Endothelial cell of umbilical vein (primary cell): ENCODE measurements around the gene TPM4. TPM values are rescaled to one million over a fixed set of nuclear protein-coding genes. Genes with fewer than 3 reads are reported as not detected.

Source experiments
- BruUV-seq: library from RNA; stranded (reverse); fragments of 400-500 nt; replicated peaks from 2 replicates; lab custom pipeline; 2021; lab: Mats Ljungman, UMichigan
- CTCF ChIA-PET: fragments of 300-600, 350-600 bp; sonication (Branson Sonifier 250); formaldehyde crosslinking; loops from one replicate; lab custom pipeline; 2021; ENCODE audit warnings: antibody characterized with exemption, inconsistent platforms; lab: Charles Lee
- POLR2A ChIA-PET: fragments of 300-600, 350-600 bp; sonication (Branson Sonifier 250); formaldehyde crosslinking; loops from one replicate; lab custom pipeline; 2021; ENCODE audit warnings: antibody characterized with exemption, inconsistent platforms; lab: Charles Lee
- DNase-seq: peaks from one replicate; pipeline ENCODE4 v3.0.0-alpha.2; 2011; ENCODE audit warnings: low read depth, low spot score
- FAIRE-seq: peaks from 2 replicates; lab custom pipeline; 2011; peaks lifted over from hg19 to GRCh38; lab: Jason Lieb, UNC
- H2AFZ ChIP-seq: 2 replicates; pipeline ENCODE4 v1.6.0; 2012; ENCODE audit warnings: low read depth, low read length, control low read depth, inconsistent platforms
- H3K27ac ChIP-seq: 2 replicates; pipeline ENCODE4 v1.5.1; 2011; ENCODE audit warnings: low read depth, mild to moderate bottlenecking, control low read depth, low read length, moderate library complexity; ENCODE audit not compliant: insufficient read depth
- H3K27me3 ChIP-seq, 2 experiments: 2 replicates each; pipeline versions ENCODE4 v1.6.0 to v1.6.1; 2011; ENCODE audit warnings: low read length in 2 of 2, mixed read lengths in 1 of 2; ENCODE audit not compliant: control insufficient read depth in 2 of 2, insufficient read depth in 2 of 2
- H3K36me3 ChIP-seq, 2 experiments: 2 replicates in 1 of 2; 3 replicates in 1 of 2; pipeline ENCODE4 v1.5.1; 2011; ENCODE audit warnings: low read length in 2 of 2, mild to moderate bottlenecking in 1 of 2, moderate library complexity in 1 of 2; ENCODE audit not compliant: control insufficient read depth in 2 of 2, insufficient read depth in 2 of 2; ENCODE audit errors: extremely low read depth in 1 of 2
- H3K4me1 ChIP-seq: 3 replicates; pipeline ENCODE4 v1.5.1; 2011; ENCODE audit warnings: mild to moderate bottlenecking, low read length; ENCODE audit not compliant: control insufficient read depth, insufficient read depth; ENCODE audit errors: extremely low read depth
- H3K4me2 ChIP-seq: 2 replicates; pipeline ENCODE4 v1.6.1; 2011; ENCODE audit warnings: low read length, control low read depth, mixed read lengths; ENCODE audit not compliant: insufficient read depth
- H3K4me3 ChIP-seq, 3 experiments: fragments of 200-600 bp in 1 of 3; sonication (generic), shearing (Covaris generic) in 1 of 3; replicated peaks in 1 of 3; 2 replicates each; pipeline ENCODE4 v1.5.1; 2011 to 2016; ENCODE audit warnings: control low read depth in 3 of 3, low read length in 3 of 3, mild to moderate bottlenecking in 2 of 3, inconsistent platforms in 1 of 3, low read depth in 1 of 3, moderate library complexity in 1 of 3; ENCODE audit not compliant: insufficient read depth in 1 of 3
- H3K79me2 ChIP-seq: 2 replicates; pipeline ENCODE4 v1.6.0; 2012; ENCODE audit warnings: low read length, inconsistent platforms; ENCODE audit not compliant: control insufficient read depth, insufficient read depth
- H3K9ac ChIP-seq: replicated peaks from 2 replicates; pipeline ENCODE3; 2011; ENCODE audit warnings: low read length, control low read depth; ENCODE audit not compliant: insufficient read depth; ENCODE audit errors: extremely low read depth
- H3K9me1 ChIP-seq: replicated peaks from 3 replicates; pipeline ENCODE4 v1.6.0; 2011; ENCODE audit warnings: mild to moderate bottlenecking, low read length; ENCODE audit not compliant: control insufficient read depth, insufficient read depth; ENCODE audit errors: extremely low read depth
- H3K9me3 ChIP-seq: replicated peaks from 2 replicates; pipeline ENCODE4 v1.5.1; 2012; ENCODE audit warnings: low read length, inconsistent platforms; ENCODE audit not compliant: control insufficient read depth, insufficient read depth
- H4K20me1 ChIP-seq: replicated peaks from 2 replicates; pipeline ENCODE3; 2011; ENCODE audit warnings: mild to moderate bottlenecking, low read length; ENCODE audit not compliant: control insufficient read depth, insufficient read depth; ENCODE audit errors: extremely low read depth
- CTCF ChIP-seq, 2 donors: IDR thresholded peaks; 1 replicate in 1 of 2; 2 replicates in 1 of 2; pipeline ENCODE4 v1.5.1; 2011; ENCODE audit warnings: low read length in 2 of 2, mild to moderate bottlenecking in 2 of 2, moderate library complexity in 2 of 2, control low read depth in 1 of 2, inconsistent platforms in 1 of 2, low read depth in 1 of 2; ENCODE audit not compliant: insufficient read depth in 1 of 2; ENCODE audit errors: extremely low read depth in 1 of 2
- EZH2 ChIP-seq: IDR thresholded peaks from 2 replicates; pipeline ENCODE4 v1.6.1; 2012; ENCODE audit warnings: borderline replicate concordance, low read depth, mild to moderate bottlenecking, moderate library complexity, low read length, inconsistent platforms; ENCODE audit not compliant: severe bottlenecking
- GATA2 ChIP-seq: IDR thresholded peaks from 2 replicates; pipeline ENCODE4 v1.7.0; 2011; ENCODE audit warnings: low read depth, mild to moderate bottlenecking, moderate library complexity, mixed read lengths, low read length; ENCODE audit not compliant: insufficient read length, insufficient read depth
- JUN ChIP-seq: IDR thresholded peaks from 2 replicates; pipeline ENCODE4 v1.6.1; 2011; ENCODE audit warnings: borderline replicate concordance, low read depth; ENCODE audit not compliant: insufficient read length, insufficient read depth
- MAX ChIP-seq: IDR thresholded peaks from 2 replicates; pipeline ENCODE4 v1.6.1; 2011; ENCODE audit not compliant: insufficient read depth, insufficient read length
- MYC ChIP-seq: IDR thresholded peaks from one replicate; pipeline ENCODE4 v1.6.1; 2011; ENCODE audit warnings: mild to moderate bottlenecking, low read depth, low read length
- POLR2A ChIP-seq: IDR thresholded peaks from 2 replicates; pipeline ENCODE4 v1.6.1; 2012; ENCODE audit warnings: low read depth, mild to moderate bottlenecking, control low read depth, low read length
- POLR2AphosphoS5 ChIP-seq: IDR thresholded peaks from 2 replicates; pipeline ENCODE4 v1.6.1; 2012; ENCODE audit warnings: low read depth, mild to moderate bottlenecking, control low read depth, low read length, moderate library complexity; ENCODE audit not compliant: insufficient read depth
- dilution Hi-C: fragments of 300-500 bp; cut with MboI; formaldehyde crosslinking; loops from one replicate; pipeline ENCODE4 v1.15.0; 2019; ENCODE audit warnings: low sequenced_read_pairs; ENCODE audit not compliant: extremely low pct_ligation_motif_present
- intact Hi-C: fragments of 100-400 bp; cut with micrococcal nuclease; formaldehyde crosslinking; loops from one replicate; pipeline ENCODE4 v1.10.0; 2022
- polyA plus RNA-seq, 4 experiments: library from polyadenylated mRNA; depleted of rRNA in 3 of 4; stranded (reverse) in 3 of 4; unstranded in 1 of 4; fragments of >200 nt; gene quantifications; 2 replicates each; pipeline versions ENCODE4 v1.2.1 to v1.2.3, GENCODE V29; 2011 to 2012; ENCODE audit warnings: missing spikeins in 1 of 4
- total RNA-seq: library from RNA; stranded (reverse); gene quantifications from 2 replicates; pipeline ENCODE4 v1.2.3, GENCODE V29; 2021

TPM4 gene
- total and polyA plus RNA-seq, 2 donors (not counting 3 experiments of a cell fraction or from before 2014, with no cell fraction given): 430 to 924 TPM

- H3K36me3 ChIP-seq: no peaks in the 10 kb centered on the region
- no peaks in the 10 kb centered on the region for H3K9me1 ChIP-seq
- POLR2A ChIA-PET: no interaction called here
- no peak overlapping the region for H3K27ac ChIP-seq
- FAIRE-seq (peak; percentile 62), DNase-seq (peak; percentile 47)
- dilution Hi-C loops: no loop called here
- H3K9ac ChIP-seq: no peak overlapping the region
- BruUV-seq: no TSS peak
- no peaks in the 10 kb centered on the region for H3K4me1 ChIP-seq
- H3K27me3 ChIP-seq: peaks cover 0 to 3% of the 10 kb centered on the region in 2 experiments
- peak in 1 of 2 donors; percentile 10 for TF ChIP-seq CTCF (IDR thresholded peaks at IDR 0.05; ENCODE audit: extremely low read depth in 1 of 2, insufficient read depth in 1 of 2, low read depth in 1 of 2, low read length in 2 of 2)
- no peak for TF ChIP-seq POLR2A
- no peak for TF ChIP-seq EZH2
- H4K20me1 ChIP-seq: no peaks in the 10 kb centered on the region
- no peak overlapping the region for H3K4me3 ChIP-seq
- no peaks in the 10 kb centered on the region for H3K9me3 ChIP-seq
- intact Hi-C loops: no loop called here
- no peaks in the 10 kb centered on the region for H3K79me2 ChIP-seq
- CTCF ChIA-PET: interaction anchor here (0.6 to 6.1 kb wide), 10 partner anchors 10 to 134 kb away, joined by 3 to 35 read pairs (median 4); partner anchors contain the start of gene FAM32A
- H2AFZ ChIP-seq: no peak overlapping the region
- H3K4me2 ChIP-seq: no peak overlapping the region
Measured at GRCh38 chr19:16051254-16052025, 24.9 kb upstream of the TPM4 start.

GRCh38 chr19:16052353-16052752 is 23.9 kb upstream of the TPM4 start:
- FAIRE-seq (no peak), DNase-seq (no peak)
- TF ChIP-seq MYC (no peak), POLR2A (no peak), GATA2 (no peak), CTCF (IDR thresholded peaks at IDR 0.05; ENCODE audit: extremely low read depth in 1 of 2, insufficient read depth in 1 of 2, low read depth in 1 of 2, low read length in 2 of 2) (no peak), JUN (no peak), MAX (no peak), POLR2AphosphoS5 (no peak)
- dilution Hi-C loops (no loop called here), intact Hi-C loops (no loop called here)
- Histone ChIP-seq H3K9me3 (no peaks in the 10 kb centered on the region), H2AFZ (no peak overlapping the region), H3K4me1 (no peaks in the 10 kb centered on the region), H3K9ac (no peak overlapping the region), H3K9me1 (no peaks in the 10 kb centered on the region), H3K36me3 (no peaks in the 10 kb centered on the region), H4K20me1 (no peaks in the 10 kb centered on the region), H3K4me3 (no peak overlapping the region), H3K4me2 (no peak overlapping the region), H3K27ac (no peak overlapping the region), H3K27me3 (peaks cover 0 to 9% of the 10 kb centered on the region in 2 experiments), H3K79me2 (no peaks in the 10 kb centered on the region)
- BruUV-seq: no TSS peak
- ChIA-PET CTCF (interaction anchor here (0.6 to 6.1 kb wide), 5 partner anchors 11 to 961 kb away, joined by 3 to 35 read pairs (median 4); no protein-coding TSS in a partner anchor), POLR2A (no interaction called here)
